ENCODE measurements around the gene F7. TPM values are rescaled to one million over a fixed set of nuclear protein-coding genes. Genes with fewer than 3 reads are reported as not detected.

The F7 gene
- total and polyA plus RNA-seq, 2 experiments from 2014 or later: 0.83 TPM; not detected in 1

DNA sequence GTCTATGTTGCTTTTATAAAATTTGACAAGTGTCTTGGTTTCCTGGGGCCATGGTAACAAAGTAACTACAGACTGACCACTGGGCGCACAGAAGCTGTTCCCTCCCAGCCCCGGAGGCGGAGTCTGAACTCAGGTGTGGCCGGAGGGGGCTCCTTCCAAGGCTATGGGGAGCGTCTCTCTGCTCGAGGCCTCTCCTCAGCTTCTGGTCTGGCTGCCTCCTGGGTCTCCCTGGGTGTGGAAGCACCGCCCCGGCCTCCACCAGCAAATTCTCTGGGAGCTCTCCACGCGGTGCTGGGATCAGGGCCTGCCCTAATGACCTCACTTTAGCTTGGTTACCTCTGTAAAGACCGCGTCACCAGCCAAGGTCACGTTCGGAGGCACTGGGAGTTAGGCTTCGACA lies 45.7 kb upstream of the F7 start:
- no peak overlapping the region for H3K4me3 ChIP-seq
- H3K27ac ChIP-seq: no peak overlapping the region
- no peaks in the 10 kb centered on the region for H3K36me3 ChIP-seq
- H3K9me3 ChIP-seq (ENCODE audit: low read depth): no peaks in the 10 kb centered on the region
- H3K27me3 ChIP-seq: no peaks in the 10 kb centered on the region
- TF ChIP-seq, protein P1, sequence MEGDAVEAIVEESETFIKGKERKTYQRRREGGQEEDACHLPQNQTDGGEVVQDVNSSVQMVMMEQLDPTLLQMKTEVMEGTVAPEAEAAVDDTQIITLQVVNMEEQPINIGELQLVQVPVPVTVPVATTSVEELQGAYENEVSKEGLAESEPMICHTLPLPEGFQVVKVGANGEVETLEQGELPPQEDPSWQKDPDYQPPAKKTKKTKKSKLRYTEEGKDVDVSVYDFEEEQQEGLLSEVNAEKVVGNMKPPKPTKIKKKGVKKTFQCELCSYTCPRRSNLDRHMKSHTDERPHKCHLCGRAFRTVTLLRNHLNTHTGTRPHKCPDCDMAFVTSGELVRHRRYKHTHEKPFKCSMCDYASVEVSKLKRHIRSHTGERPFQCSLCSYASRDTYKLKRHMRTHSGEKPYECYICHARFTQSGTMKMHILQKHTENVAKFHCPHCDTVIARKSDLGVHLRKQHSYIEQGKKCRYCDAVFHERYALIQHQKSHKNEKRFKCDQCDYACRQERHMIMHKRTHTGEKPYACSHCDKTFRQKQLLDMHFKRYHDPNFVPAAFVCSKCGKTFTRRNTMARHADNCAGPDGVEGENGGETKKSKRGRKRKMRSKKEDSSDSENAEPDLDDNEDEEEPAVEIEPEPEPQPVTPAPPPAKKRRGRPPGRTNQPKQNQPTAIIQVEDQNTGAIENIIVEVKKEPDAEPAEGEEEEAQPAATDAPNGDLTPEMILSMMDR (IDR thresholded peaks at IDR 0.05; ENCODE audit: low read depth, low read length): no peak
- no peak for DNase-seq (ENCODE audit: low read depth in 1 of 2, low spot score in 1 of 2)
- no peaks in the 10 kb centered on the region for H3K4me1 ChIP-seq (ENCODE audit: low read depth)

DNA sequence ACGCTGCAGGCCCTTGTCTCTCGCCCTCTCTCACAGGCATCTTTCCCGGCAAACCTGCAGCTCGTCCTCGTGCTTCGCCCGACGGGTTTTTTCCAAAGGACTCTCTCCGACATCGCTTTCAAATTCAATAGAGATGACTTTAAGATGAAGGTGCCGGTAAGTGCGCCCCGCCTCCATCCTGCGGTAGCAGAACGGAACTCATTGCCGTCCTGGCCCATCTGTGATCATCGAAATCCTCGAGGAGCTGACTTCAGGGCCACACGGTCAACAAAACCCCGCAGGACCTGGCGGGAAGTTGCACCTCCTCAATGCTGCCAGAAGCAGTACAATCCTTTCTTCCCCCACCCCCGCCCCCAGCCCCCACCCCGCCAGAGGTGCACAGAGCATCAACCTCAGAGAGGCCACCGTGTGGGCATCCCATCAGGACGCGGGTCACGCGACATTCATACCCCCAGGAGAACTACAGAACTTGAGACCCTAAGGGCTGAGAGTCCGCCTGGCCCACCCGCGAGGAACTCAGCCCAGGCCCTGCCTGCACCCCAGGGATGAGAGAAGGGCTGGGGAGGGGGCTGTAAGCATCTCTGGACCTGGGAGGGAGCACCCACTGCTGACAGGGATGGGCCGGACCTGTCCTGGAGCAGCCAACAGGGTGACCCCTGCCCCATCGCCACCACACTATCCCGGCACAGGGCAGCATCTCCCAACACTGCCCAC lies 44.9 kb upstream of the F7 start:
- Histone ChIP-seq H3K9me3 (ENCODE audit: low read depth) (no peaks in the 10 kb centered on the region), H3K36me3 (no peaks in the 10 kb centered on the region), H3K27ac (no peak overlapping the region), H3K4me3 (no peak overlapping the region), H3K27me3 (no peaks in the 10 kb centered on the region), H3K4me1 (ENCODE audit: low read depth) (no peaks in the 10 kb centered on the region)
- DNase-seq (ENCODE audit: low read depth in 1 of 2, low spot score in 1 of 2): no peak
- TF ChIP-seq, protein P1 (IDR thresholded peaks at IDR 0.05; ENCODE audit: low read depth, low read length): no peak

DNA sequence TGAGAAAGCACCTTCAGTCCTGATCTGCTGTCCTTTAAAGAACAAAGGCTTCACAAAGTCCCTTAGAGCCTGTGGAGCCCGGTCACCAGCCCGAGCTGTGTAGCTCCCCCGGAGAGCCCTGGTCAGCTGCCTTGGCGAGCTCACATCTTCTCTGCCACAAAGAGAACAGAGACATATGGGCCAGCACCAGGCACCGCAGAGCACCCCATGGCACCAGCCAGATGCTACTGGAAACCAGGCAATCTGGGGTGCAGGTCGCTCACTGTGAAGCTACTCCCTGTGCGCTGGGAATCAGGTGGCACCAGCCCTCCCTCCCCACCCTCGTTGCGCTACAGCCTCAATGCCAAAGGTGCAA lies 44.3 kb upstream of the F7 start:
- TF ChIP-seq, protein P1 (IDR thresholded peaks at IDR 0.05; ENCODE audit: low read depth, low read length): no peak
- Histone ChIP-seq H3K27me3 (no peaks in the 10 kb centered on the region), H3K27ac (no peak overlapping the region), H3K9me3 (ENCODE audit: low read depth) (no peaks in the 10 kb centered on the region), H3K36me3 (no peaks in the 10 kb centered on the region), H3K4me3 (no peak overlapping the region), H3K4me1 (ENCODE audit: low read depth) (no peaks in the 10 kb centered on the region)
- DNase-seq (ENCODE audit: low read depth in 1 of 2, low spot score in 1 of 2): no peak

DNA sequence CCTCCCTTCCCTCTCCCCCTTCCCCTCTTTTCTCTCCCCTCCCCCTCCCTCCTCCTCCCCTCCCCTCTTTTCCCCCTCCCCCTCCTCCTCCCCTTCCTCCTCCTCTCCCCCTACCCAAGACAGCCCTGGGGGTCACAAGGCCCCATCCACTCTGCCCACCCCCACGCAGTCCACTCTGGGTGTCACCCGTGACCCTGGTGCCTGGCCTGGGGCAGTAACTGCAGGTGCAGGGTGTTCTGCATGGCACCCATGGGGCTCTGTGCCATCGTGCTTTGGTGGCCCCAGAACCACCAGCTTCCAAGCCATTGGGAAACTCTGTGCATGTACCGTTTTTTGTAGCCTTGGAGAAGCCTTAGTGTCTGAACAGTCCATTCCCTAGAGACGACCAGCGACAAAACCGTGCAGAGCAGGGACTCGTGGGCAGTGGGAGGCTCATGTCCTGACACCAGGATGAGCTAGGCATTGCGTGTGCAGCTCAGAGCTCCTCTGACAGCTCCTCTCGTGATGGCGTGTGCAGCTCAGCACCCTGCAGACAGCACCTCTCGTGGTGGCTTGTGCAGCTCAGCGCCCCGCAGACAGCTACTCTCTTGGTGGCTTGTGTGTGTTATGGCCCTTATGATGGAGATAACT lies 43.7 kb upstream of the F7 start:
- no peak overlapping the region for H3K27ac ChIP-seq
- DNase-seq (ENCODE audit: low read depth in 1 of 2, low spot score in 1 of 2): no peak
- TF ChIP-seq, protein P1 (IDR thresholded peaks at IDR 0.05; ENCODE audit: low read depth, low read length): no peak
- H3K27me3 ChIP-seq: no peaks in the 10 kb centered on the region
- H3K4me3 ChIP-seq: no peak overlapping the region
- no peaks in the 10 kb centered on the region for H3K9me3 ChIP-seq (ENCODE audit: low read depth)
- no peaks in the 10 kb centered on the region for H3K4me1 ChIP-seq (ENCODE audit: low read depth)
- no peaks in the 10 kb centered on the region for H3K36me3 ChIP-seq

DNA sequence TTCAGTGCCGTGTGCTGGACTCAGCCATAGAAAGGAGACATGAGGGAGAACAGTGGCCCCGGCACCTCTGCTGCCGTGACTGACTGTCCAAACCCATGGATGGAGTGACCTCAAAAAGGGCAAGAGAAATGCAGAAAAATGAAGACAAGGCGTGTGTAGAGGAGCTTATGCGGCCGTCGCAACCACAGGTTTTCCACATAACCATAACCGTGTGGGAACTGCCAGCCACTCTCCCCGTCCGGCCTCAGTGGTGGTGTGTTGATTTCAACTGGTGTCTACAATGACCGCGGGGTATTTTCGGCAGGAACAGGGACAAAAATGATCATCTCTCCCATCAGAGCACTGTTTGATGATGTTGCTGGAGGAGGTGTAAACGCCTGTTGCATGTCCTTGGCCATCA lies 42.9 kb upstream of the F7 start:
- Histone ChIP-seq H3K4me3 (no peak overlapping the region), H3K9me3 (ENCODE audit: low read depth) (no peaks in the 10 kb centered on the region), H3K36me3 (no peaks in the 10 kb centered on the region), H3K4me1 (ENCODE audit: low read depth) (no peaks in the 10 kb centered on the region), H3K27me3 (no peaks in the 10 kb centered on the region), H3K27ac (no peak overlapping the region)
- TF ChIP-seq, protein P1 (IDR thresholded peaks at IDR 0.05; ENCODE audit: low read depth, low read length): no peak
- DNase-seq (ENCODE audit: low read depth in 1 of 2, low spot score in 1 of 2): no peak

All from cardiac muscle cell (in vitro differentiated cells and primary cell).